AG04450 (cell line): ENCODE measurements around the gene CT55. TPM values are rescaled to one million over a fixed set of nuclear protein-coding genes. Genes with fewer than 3 reads are reported as not detected.
"Not testable (repeated sequence)": the region's sequence is repeated elsewhere in the genome, so short reads cannot be mapped to it uniquely, and the experiment has no call there.

Experiments used
- CTCF ChIA-PET: fragments of 300-600, 350-600 bp; formaldehyde crosslinking; extraction: SDS; loops from one replicate; lab custom pipeline; 2022; ENCODE audit warnings: antibody characterized with exemption, inconsistent platforms; lab: Charles Lee
- POLR2A ChIA-PET: fragments of 350-600 bp; formaldehyde crosslinking; extraction: SDS; loops from one replicate; lab custom pipeline; 2021; ENCODE audit warnings: antibody characterized with exemption, inconsistent platforms; lab: Yijun Ruan, JAX
- DNase-seq: peaks from one replicate; pipeline ENCODE4 v3.0.0-alpha.2; 2011; ENCODE audit warnings: low read depth, low spot score
- H3K27ac ChIP-seq: one replicate; pipeline ENCODE4 v1.5.1; 2012; ENCODE audit warnings: low read depth, low read length, control low read depth
- H3K27me3 ChIP-seq: one replicate; pipeline ENCODE4 v1.6.0; 2012; ENCODE audit warnings: low read length; ENCODE audit not compliant: control insufficient read depth, insufficient read depth
- H3K4me3 ChIP-seq: 2 replicates; pipeline ENCODE4 v1.5.1; 2011; ENCODE audit warnings: mild to moderate bottlenecking, low read depth, low read length, control low read depth
- H3K9me3 ChIP-seq: 2 replicates; pipeline ENCODE4 v1.5.1; 2012; ENCODE audit warnings: low read length; ENCODE audit not compliant: control insufficient read depth, insufficient read depth
- polyA plus RNA-seq: library from polyadenylated mRNA; depleted of rRNA; stranded (reverse); fragments of >200 nt; gene quantifications from 2 replicates; pipeline ENCODE4 v1.2.3, GENCODE V29; 2011
- TF ChIP-seq, protein P1 (sequence below): IDR thresholded peaks from 2 replicates; pipeline ENCODE4 v1.5.1; 2011; ENCODE audit warnings: low read depth, low read length, control low read depth, inconsistent platforms

CT55 gene
- polyA plus RNA-seq, 1 experiment = not detected

DNA sequence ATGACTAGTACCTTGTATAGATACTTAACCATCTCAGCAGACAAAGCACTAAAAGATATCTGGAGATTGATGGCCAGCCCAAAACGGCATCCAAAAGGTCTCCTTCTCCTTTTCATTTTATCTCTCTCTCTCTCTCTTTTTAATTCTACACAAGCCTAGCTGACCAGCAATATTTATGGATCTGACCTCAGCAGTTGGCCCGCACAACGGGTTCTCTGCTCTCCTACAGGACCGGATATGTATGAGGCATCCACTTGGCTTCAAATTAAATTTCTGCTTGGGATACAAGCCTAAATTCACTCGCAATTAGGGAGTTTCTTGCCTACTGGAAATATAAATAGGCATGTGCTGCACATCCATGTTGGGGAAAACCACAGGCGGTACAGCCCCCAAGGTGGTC lies 22.5 kb upstream of the CT55 start:
- POLR2A ChIA-PET = no interaction called here
- TF ChIP-seq, protein P1, sequence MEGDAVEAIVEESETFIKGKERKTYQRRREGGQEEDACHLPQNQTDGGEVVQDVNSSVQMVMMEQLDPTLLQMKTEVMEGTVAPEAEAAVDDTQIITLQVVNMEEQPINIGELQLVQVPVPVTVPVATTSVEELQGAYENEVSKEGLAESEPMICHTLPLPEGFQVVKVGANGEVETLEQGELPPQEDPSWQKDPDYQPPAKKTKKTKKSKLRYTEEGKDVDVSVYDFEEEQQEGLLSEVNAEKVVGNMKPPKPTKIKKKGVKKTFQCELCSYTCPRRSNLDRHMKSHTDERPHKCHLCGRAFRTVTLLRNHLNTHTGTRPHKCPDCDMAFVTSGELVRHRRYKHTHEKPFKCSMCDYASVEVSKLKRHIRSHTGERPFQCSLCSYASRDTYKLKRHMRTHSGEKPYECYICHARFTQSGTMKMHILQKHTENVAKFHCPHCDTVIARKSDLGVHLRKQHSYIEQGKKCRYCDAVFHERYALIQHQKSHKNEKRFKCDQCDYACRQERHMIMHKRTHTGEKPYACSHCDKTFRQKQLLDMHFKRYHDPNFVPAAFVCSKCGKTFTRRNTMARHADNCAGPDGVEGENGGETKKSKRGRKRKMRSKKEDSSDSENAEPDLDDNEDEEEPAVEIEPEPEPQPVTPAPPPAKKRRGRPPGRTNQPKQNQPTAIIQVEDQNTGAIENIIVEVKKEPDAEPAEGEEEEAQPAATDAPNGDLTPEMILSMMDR = no peak
- Histone ChIP-seq H3K9me3 (no peaks in the 10 kb centered on the region), H3K4me3 (no peak overlapping the region), H3K27me3 (no peaks in the 10 kb centered on the region), H3K27ac (no peak overlapping the region)
- no peak for DNase-seq
- CTCF ChIA-PET = no interaction called here

DNA sequence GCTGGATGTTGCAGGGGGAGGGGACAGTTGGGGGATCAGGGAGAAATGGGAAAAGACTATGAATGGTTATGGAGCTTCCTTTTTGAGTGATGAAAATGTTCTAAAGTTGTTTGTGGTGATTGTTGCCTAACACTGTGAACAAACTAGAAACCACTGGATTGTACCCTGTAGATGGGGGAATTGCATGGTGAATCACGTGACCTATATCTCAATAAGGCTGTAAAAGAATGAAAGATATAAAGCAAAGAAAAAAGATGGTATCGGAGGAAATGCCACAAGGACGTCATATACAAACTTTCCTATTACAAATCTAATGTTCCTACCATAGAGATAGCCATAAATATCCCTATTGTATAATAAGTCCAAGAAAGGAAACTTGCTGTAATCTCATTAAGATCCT lies 20.6 kb upstream of the CT55 start:
- TF ChIP-seq, protein P1 = no peak

DNA sequence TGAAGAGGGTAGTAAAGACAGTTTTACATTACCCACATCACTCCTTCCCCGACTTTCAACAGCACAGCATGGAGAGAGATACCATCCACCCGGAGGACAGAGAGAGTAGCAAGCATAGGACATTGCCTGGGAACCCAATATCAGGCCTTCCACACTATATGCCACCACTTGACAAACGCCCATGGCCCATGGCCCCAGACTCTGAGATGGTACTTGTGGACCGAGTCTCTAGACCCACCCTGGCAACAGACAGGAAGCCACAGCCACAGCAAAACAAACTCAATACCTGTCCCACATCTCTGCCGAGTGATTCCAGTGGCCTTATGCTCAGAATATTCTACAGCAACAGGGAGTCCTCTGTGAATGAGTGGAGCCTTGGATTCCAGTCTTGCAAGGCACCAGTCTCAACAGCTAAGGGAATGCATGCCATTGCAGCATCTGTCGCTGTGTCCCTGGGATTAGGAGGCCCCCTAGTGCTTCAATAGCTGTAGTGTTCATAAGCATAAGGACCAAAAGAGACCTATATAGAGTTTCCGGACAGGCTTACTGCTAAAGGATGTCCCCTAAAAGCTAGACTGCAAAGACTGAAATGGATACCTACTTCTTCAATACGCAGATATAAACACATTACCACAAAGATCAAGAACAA lies 14.7 kb upstream of the CT55 start:
- ChIA-PET POLR2A (no interaction called here), CTCF (interaction anchor here (0.6 kb wide), 1 partner anchor 377 kb away, joined by 3 read pairs; no protein-coding TSS in a partner anchor)
- Histone ChIP-seq H3K27ac (no peak overlapping the region), H3K27me3 (peaks cover 2% of the 10 kb centered on the region), H3K9me3 (no peaks in the 10 kb centered on the region), H3K4me3 (no peak overlapping the region)
- TF ChIP-seq, protein P1 = peak; percentile 60
- DNase-seq = peak; percentile 4

More for the DNA sequence above, 20.6 kb upstream of the CT55 start:
- POLR2A ChIA-PET = no interaction called here
- CTCF ChIA-PET = no interaction called here
- no peaks in the 10 kb centered on the region for H3K27me3 ChIP-seq
- no peak for DNase-seq
- no peaks in the 10 kb centered on the region for H3K9me3 ChIP-seq
- no peak overlapping the region for H3K4me3 ChIP-seq
- H3K27ac ChIP-seq = no peak overlapping the region

DNA sequence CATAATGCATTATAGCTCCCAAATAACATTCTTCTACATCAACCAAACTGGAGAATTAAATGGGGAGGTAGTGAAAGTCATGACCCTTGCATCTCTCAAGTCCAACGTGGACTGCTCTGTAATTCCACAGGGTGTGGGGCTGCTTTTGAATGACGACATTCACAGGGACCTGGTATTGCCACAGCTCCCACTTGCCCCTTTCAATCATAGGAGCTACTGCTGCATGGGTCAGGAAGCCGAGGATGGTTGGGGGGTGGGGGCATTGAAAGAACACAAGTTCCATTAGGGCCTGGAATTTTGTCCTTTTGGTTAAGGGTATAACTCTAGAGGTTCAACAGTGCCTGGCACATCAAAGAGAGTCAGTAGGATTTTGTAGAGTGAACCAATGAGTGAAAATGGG lies 7.4 kb upstream of the CT55 start:
- no peaks in the 10 kb centered on the region for H3K9me3 ChIP-seq
- CTCF ChIA-PET = no interaction called here

DNA sequence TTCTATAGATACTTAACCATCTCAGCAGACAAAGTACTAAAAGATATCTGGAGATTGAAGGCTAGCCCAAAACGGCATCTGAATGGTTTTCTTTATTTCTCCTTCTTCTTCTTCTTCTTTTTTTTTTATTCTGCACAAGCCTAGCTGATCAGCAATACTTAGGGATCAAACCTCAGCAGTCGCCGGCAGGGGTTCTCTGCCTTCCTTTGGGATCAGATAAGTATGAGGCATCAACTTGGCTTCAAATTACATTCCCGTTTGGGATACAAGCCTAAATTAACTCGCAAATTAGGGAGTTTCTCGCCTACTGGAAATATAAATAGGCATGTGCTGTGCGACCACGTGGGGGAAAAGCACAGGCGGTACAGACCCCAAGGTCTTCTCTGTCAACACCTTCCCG lies 730 bp downstream of the CT55 start:
- POLR2A ChIA-PET = no interaction called here
- DNase-seq = no peak
- CTCF ChIA-PET = no interaction called here
- Histone ChIP-seq H3K9me3 (no peaks in the 10 kb centered on the region), H3K27ac (no peak overlapping the region), H3K27me3 (no peaks in the 10 kb centered on the region), H3K4me3 (no peak overlapping the region)
- TF ChIP-seq, protein P1 = no peak

More for the DNA sequence above, 7.4 kb upstream of the CT55 start:
- DNase-seq = no peak
- POLR2A ChIA-PET = no interaction called here
- H3K4me3 ChIP-seq = no peak overlapping the region
- no peaks in the 10 kb centered on the region for H3K27me3 ChIP-seq
- no peak overlapping the region for H3K27ac ChIP-seq
- TF ChIP-seq, protein P1 = no peak

DNA sequence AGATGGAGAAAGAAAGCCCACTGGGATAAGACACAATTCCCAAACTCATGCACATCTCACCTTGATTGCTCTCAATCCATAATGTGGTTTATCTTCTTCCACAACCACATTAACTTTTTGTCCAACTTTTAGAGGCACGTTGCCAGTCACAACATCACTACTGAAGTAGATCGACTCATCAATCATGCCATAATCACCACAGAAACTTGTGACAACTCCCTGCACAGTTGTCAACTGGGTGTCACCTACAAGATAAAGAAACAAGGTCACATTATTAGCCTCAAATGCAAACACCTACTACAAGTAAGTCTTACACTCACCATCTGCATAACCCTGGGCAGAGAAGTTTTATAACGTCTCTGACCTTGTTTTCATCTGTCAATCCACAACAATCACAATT lies 1.7 kb downstream of the CT55 start:
- H3K27ac ChIP-seq, H3K27me3 ChIP-seq, POLR2A ChIA-PET, H3K4me3 ChIP-seq, CTCF ChIA-PET, H3K9me3 ChIP-seq, DNase-seq: not testable (repeated sequence)
